ENCODE data around the gene SELENOF.

SELENOF gene

GRCh38 chr1:86942042-86942441, 28.1 kb upstream of the SELENOF start:
- TF ChIP-seq MYC (IDR thresholded peaks at IDR 0.05; ENCODE audit: low read depth, low read length) (no peak), MAX (IDR thresholded peaks at IDR 0.05; ENCODE audit: low read depth, low read length) (no peak), CTCF (IDR thresholded peaks at IDR 0.05; ENCODE audit: low read depth, low read length) (no peak), POLR2A (IDR thresholded peaks at IDR 0.05; ENCODE audit: extremely low read depth, insufficient read length) (no peak)
- no peak overlapping the region for H3K4me3 ChIP-seq (ENCODE audit: low read depth, low read length)
- no peak for DNase-seq (ENCODE audit: low read depth)

- DNase-seq (ENCODE audit: low read depth): no peak
- no peak overlapping the region for H3K4me3 ChIP-seq (ENCODE audit: low read depth, low read length)
- no peak for TF ChIP-seq CTCF (IDR thresholded peaks at IDR 0.05; ENCODE audit: low read depth, low read length)
- TF ChIP-seq MYC (IDR thresholded peaks at IDR 0.05; ENCODE audit: low read depth, low read length): no peak
- no peak for TF ChIP-seq POLR2A (IDR thresholded peaks at IDR 0.05; ENCODE audit: extremely low read depth, insufficient read length)
- no peak for TF ChIP-seq MAX (IDR thresholded peaks at IDR 0.05; ENCODE audit: low read depth, low read length)
Measured at GRCh38 chr1:86940599-86940998, 26.7 kb upstream of the SELENOF start.

- no peak overlapping the region for H3K4me3 ChIP-seq (ENCODE audit: low read depth, low read length)
- DNase-seq (ENCODE audit: low read depth): no peak
- no peak for TF ChIP-seq MAX (IDR thresholded peaks at IDR 0.05; ENCODE audit: low read depth, low read length)
- TF ChIP-seq CTCF (IDR thresholded peaks at IDR 0.05; ENCODE audit: low read depth, low read length): no peak
- TF ChIP-seq MYC (IDR thresholded peaks at IDR 0.05; ENCODE audit: low read depth, low read length): no peak
- TF ChIP-seq POLR2A (IDR thresholded peaks at IDR 0.05; ENCODE audit: extremely low read depth, insufficient read length): no peak
Measured at GRCh38 chr1:86939406-86939805, 25.5 kb upstream of the SELENOF start.

- no peak overlapping the region for H3K4me3 ChIP-seq (ENCODE audit: low read depth, low read length)
- no peak for DNase-seq (ENCODE audit: low read depth)
- TF ChIP-seq MAX (IDR thresholded peaks at IDR 0.05; ENCODE audit: low read depth, low read length): no peak
- TF ChIP-seq CTCF (IDR thresholded peaks at IDR 0.05; ENCODE audit: low read depth, low read length): no peak
- TF ChIP-seq POLR2A (IDR thresholded peaks at IDR 0.05; ENCODE audit: extremely low read depth, insufficient read length): no peak
Measured at GRCh38 chr1:86938855-86939254, 24.9 kb upstream of the SELENOF start.

- no peak overlapping the region for H3K4me3 ChIP-seq (ENCODE audit: low read depth, low read length)
- TF ChIP-seq MYC (IDR thresholded peaks at IDR 0.05; ENCODE audit: low read depth, low read length) (no peak), MAX (IDR thresholded peaks at IDR 0.05; ENCODE audit: low read depth, low read length) (no peak), POLR2A (IDR thresholded peaks at IDR 0.05; ENCODE audit: extremely low read depth, insufficient read length) (no peak), CTCF (IDR thresholded peaks at IDR 0.05; ENCODE audit: low read depth, low read length) (no peak)
- no peak for DNase-seq (ENCODE audit: low read depth)
Measured at GRCh38 chr1:86938450-86938849, 24.5 kb upstream of the SELENOF start.
